Measurements from ENCODE around the gene PTPDC1. TPM values are rescaled to one million over a fixed set of nuclear protein-coding genes. Genes with fewer than 3 reads are reported as not detected.

PTPDC1 gene
- total RNA-seq, 1 experiment from 2014 or later: 3.3 TPM

DNA sequence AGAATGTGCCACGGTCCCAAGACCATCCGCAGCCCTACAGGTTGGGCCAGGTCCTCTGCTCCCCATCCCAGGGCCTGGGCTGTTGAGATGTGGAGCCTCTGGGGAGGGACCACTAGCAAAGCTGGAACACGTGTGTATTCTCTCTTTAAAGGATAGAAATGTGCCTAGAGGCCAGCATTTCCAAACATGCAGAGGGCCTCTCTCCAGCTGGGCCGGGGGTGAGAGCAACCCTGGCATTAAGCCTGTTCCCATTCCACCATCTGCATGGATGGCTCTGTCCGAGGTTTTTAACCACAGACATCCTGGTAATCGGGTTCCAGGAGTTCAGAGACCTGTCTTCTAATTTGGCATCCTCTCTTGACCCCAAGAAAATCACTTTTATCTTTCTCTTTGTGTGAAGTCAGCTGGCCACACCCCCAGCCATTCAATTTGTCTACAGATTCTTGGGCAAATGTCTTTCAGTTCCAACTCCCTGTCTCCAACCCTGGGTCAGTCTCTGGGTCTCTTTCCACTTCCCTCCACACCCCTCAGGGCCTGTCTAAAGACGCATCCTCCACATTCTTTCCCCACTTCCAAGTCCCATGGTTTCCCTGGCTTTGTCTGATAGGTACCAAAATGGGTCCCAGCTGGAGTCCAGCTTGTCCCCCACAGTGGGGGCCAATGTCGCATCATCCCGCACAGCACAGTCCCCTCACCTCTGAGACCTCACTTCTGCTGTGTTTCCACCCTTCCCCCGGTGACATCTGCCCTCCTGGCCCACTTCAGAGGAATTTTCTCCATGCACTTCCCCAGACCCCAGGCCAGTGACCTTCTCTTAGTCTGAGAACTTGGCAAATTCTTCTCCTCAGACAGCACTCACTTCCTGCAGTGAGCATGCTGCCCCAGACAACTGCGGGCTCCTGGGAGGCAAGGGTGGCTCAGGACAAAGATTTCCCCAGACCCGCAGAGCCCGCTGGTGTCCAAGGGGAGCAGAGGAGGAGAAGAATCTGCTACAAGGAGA, 56.8 kb downstream of the PTPDC1 start:
- DNase-seq (ENCODE audit: low spot score): no peak

DNA sequence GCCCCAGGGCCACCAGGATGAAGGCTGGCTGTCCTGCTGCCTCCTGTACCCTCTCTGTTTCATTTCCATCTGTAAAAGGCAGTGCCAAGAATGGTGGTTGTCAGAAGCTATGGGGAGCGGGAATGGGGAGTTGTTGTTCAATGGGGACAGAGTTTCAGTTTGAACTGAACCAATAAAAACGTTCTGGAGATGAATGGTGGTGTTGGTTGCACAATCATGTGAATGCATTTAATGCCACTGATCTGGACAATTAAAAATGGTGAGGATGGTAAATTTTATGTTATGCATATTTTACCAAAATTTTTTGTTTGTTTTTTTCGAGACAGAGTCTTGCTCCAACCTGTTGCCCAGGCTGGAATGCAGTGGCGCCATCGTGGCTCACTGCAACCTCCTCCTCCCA, 58.1 kb downstream of the PTPDC1 start:
- DNase-seq (ENCODE audit: low spot score): no peak

DNA sequence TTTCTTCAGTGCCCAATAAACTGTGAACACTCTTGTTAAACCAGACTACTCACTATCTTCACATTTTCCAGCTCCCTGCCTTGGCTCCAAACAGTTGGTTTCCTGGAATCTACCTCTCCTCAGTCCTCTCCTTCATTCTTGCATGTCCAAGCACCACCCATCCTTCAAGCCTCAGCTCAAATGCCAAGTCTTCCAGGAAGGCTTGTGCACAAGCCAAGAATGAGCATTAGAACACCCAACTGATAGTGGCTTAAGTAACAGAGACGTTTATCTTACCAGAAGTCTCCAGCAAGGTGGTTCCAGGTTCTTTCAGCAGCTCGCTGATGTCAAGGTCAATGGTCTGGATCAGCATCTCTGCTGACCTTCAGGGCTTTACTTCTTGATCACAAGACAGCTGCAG, 60.1 kb downstream of the PTPDC1 start:
- no peak for DNase-seq (ENCODE audit: low spot score)

DNA sequence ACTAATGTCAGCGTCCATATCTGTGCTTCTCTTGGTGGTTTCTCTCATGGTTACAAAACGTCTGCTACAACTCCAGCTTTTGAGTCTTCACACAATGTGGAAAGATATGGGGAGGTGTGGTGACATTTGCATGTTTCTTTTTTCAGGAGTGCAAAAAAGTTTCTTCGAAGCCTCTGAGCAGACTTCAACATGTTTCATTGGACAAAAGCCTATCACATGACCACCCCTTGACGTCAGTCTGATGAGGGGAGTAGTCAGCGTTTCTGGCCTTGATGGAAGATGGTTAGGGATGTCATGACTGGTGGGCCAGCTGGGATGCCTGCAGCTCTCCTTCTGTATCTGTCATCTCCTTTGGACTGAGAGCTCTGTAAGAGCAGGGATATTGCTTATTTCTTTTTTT, 61.4 kb downstream of the PTPDC1 start:
- DNase-seq (ENCODE audit: low spot score): no peak

DNA sequence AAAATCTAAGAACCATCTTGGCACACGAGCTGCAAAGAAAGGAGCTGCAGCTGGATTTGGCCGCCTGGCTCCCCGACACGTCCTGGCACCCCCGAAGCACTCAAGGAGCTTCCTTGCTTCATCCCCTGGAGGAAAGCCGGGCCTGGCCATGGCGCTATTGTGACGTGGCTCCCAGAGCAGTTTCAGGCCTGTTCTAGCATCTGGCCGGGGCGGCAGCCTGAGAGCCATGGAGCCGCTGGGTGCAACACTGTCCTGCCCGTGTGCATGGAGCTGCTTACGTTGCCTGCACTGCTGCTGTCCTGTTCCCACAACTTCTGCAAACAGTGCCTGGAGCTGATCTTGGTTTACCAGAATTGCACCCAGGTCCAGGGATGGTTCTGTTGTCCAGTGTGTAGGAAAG, 63.5 kb downstream of the PTPDC1 start:
- no peak for DNase-seq (ENCODE audit: low spot score)

DNA sequence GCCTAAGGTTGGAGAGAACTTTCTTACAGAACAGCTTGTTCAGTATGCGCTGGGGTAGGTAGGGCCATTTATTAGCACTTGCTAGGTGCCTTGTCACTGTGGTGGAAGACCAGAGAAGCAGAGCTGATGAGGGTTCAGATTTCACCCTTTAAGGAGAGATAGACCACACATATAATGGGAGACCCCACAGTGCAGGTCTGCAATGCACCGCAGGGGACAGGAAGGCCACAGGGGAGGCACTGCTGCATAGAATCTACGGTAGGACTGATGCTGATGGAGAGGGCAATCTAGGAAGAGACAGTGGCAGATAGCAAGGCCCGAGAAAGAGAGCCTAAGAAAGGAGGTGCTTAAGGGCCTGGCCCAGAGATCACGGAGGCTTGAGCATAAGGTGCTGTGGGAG, 64.2 kb downstream of the PTPDC1 start:
- no peak for DNase-seq (ENCODE audit: low spot score)

DNA sequence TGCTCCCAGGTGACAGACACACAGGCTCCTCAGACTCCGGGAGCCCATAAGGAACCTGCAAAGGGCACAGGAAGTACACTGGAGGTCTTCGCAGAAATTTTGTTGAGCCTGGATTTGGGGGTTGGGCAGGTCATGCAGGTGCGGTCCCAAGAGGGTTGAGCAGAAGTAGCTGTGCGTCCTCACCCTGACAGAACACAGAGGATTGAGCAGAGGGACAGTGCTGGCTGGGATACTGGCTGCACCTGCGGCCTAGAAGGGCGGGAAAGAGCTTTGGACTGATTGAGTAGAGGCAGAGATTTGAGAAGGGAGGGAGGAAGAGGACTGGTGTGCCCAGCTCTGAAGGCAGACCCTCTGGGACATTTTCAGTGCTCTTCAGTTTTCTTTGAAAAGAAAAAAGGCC, 65.4 kb downstream of the PTPDC1 start:
- no peak for DNase-seq (ENCODE audit: low spot score)

DNA sequence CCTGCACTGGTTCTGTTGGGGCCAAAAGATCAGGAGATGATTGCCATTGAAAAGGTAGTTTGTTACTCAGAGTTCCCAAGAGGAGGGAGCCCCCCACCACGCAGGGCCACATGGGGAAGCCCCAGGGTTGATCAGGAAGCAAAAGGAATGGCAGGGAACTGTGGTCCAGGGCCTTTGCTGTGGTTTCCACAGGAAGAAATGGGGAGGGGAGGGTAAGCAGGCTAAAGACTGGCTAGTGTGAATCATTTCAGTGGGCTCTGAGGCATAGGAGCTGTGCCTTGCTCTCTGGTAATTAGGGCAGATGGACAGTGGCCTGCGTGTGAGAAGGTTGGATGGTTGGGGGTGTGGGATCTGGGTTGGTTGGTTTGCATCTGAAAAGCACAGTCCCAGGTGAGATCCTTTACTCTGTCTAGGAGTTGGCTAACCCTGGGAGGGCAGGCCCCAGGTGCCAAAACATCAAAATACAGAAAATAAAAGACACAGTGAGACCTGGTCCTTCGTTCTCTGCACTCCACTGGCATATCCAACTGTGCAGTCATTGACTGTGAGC, 66.1 kb downstream of the PTPDC1 start:
- DNase-seq (ENCODE audit: low spot score): no peak

DNA sequence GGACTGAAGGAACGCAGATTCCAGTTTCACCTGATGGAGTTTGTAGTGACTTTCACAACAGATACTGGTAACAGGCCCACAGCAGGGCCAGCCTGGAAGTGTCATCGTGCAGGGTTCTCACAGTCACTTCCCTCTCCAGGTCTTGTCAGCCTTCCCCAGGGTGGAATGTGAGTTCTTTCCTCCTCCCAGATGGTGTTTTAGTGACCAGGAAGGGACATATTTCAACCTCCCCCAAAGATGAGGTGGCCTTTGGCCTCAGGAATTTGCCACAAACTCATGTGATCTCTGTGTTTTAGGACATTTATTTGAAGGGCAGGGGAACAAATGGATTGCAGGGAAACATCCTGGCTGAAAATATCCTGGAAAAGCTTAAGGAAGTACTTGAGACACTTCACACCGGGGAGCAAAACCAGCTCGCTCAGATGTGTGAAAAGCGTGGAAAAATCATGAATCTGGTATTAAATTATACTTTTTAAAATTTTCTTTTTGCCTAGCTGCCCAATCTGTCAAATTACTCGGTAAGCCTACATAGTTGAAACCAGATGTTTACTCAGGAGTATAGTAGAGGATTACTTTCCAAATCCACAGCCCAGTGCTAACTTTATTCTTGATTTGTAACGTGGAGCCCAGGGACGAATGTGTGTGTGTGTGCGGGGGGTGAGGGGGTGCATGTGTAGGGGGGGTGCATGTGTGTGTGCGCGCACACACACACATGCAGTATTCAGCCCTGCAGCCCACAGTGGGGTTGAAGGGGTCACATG, 66.8 kb downstream of the PTPDC1 start:
- no peak for DNase-seq (ENCODE audit: low spot score)

DNA sequence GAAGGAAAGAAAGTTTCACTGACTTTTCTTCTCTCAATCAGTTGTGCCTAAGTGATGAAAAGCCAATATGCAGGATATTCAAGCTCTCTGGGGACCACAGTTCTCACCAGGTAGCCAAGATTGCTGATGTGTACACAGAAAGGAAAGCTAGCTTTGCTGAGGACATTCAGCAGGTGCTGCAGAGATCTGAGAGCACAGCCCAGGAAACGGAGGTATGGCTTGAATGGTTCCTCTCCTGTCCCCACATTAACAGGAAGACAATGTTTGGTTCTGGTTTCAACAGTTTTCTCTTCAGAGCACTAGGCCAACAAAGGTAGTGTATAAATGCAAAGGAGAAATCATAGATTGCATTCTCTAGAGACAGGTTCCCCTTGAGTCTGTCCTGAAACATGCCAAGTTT, 69.6 kb downstream of the PTPDC1 start:
- no peak for DNase-seq (ENCODE audit: low spot score)

DNA sequence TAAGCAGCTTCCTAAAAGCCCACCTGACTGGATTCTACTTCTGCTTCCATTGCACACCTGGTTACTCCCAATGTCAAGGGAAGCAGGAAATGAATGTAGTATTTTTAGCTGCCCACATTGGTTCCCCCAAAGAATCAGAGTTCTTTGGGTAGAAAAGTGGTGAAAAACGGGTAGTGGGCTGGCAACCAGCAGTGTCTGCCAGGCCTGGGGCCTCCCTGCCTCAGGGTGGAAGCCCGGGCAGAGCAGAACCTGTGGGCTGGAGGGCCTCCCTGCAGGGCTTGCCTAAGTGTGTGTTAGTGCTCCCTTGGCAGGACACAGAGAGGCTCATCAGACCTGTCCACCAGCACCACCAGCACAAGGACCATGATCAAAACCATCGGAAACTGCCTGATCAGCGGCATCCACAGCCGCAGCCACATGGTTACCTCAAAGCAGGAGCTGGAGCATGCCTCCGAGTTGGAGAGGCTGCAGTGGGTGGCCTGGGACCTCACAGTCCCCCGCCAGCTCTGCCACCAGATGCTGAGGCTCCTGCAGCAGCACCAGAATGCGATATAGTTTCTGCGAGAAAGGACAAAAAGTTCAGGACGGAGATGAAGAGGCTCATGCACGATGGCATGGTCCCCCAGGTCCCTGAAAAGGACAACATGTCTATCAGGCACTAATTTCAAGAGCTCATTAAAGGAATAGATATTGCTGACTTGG, 72.2 kb downstream of the PTPDC1 start:
- DNase-seq (ENCODE audit: low spot score): no peak

DNA sequence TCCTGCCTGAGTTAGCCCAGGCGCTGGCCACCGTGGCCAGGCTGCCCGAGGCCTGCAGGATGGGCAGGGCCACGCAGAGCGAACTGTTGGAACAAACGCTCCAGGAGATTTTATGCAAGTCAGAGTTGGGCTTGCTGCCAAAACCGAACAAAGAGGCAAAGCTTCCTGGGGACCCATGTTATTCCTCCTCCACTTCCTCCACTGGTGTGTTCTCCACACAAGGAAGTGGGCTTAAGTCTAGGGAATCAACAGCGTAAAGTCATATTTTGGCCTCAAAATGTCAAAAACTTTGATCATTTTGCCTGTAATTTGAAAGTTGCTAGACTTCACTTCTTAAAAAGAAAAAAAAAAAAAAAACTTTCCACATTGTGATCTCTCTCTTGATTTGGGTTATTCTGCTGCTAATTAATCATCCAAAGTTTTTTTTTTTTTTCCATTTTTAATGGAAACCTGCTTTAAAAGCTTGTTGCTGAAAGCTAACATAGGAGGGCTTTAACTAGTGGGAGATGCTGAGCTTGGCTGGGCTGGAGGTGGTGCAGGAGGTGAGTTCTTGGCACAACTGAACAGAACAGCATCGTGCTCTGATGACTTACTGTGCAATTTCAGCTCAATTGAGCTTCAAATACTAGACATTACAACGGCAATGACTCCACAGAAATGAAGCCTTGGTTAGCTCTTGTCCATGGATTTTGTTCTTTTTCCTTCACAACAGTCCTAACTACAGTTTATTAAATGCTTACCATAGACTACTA, 73.0 kb downstream of the PTPDC1 start:
- peak; percentile 87 for DNase-seq (ENCODE audit: low spot score)

Other genes starting within 250 kb of the PTPDC1 start
- not detected in 2 replicates for gene BARX1, start 129.1 kb upstream of the PTPDC1 start, total RNA-seq (2014; rRNA removed; shearing (Covaris generic))
- 0.52 and 1.5 TPM in 2 replicates for gene ZNF169, start 174.8 kb downstream of the PTPDC1 start, total RNA-seq (2014; rRNA removed; shearing (Covaris generic))
- not detected in 2 replicates for gene NUTM2F, start 244.2 kb downstream of the PTPDC1 start, total RNA-seq (2014; rRNA removed; shearing (Covaris generic))